Lower leg skin (tissue), 3 donors: ENCODE data around the gene GPR39.

Experiments used
- POLR2A ChIP-seq, 2 donors: fragments of 450-650 bp; IDR thresholded peaks; one replicate each; pipeline ENCODE4 v1.6.1; 2016 to 2017; ENCODE audit warnings: antibody characterized with exemption in 2 of 2, mild to moderate bottlenecking in 1 of 2, moderate library complexity in 1 of 2
- TF ChIP-seq, protein P1 (sequence below), 3 donors: fragments of 450-650 bp; IDR thresholded peaks; one replicate each; pipeline ENCODE4 v1.5.1; 2016; ENCODE audit warnings: antibody characterized with exemption in 3 of 3, mild to moderate bottlenecking in 3 of 3, moderate library complexity in 2 of 3

- TF ChIP-seq, protein P1, sequence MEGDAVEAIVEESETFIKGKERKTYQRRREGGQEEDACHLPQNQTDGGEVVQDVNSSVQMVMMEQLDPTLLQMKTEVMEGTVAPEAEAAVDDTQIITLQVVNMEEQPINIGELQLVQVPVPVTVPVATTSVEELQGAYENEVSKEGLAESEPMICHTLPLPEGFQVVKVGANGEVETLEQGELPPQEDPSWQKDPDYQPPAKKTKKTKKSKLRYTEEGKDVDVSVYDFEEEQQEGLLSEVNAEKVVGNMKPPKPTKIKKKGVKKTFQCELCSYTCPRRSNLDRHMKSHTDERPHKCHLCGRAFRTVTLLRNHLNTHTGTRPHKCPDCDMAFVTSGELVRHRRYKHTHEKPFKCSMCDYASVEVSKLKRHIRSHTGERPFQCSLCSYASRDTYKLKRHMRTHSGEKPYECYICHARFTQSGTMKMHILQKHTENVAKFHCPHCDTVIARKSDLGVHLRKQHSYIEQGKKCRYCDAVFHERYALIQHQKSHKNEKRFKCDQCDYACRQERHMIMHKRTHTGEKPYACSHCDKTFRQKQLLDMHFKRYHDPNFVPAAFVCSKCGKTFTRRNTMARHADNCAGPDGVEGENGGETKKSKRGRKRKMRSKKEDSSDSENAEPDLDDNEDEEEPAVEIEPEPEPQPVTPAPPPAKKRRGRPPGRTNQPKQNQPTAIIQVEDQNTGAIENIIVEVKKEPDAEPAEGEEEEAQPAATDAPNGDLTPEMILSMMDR (IDR thresholded peaks at IDR 0.05) = no peak
- no peak for TF ChIP-seq POLR2A (IDR thresholded peaks at IDR 0.05)
These were observed 247.5 kb downstream of the GPR39 start for GRCh38 chr2:132664096-132664495.
